Measurements from ENCODE around the gene SPATA9.
A peak's percentile ranks its signal among the peaks of the same experiment; 100 is the strongest.

SPATA9 gene, protein sequence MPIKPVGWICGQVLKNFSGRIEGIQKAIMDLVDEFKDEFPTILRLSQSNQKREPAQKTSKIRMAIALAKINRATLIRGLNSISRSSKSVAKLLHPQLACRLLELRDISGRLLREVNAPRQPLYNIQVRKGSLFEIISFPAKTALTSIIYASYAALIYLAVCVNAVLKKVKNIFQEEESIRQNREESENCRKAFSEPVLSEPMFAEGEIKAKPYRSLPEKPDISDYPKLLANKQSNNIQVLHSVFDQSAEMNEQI

DNA sequence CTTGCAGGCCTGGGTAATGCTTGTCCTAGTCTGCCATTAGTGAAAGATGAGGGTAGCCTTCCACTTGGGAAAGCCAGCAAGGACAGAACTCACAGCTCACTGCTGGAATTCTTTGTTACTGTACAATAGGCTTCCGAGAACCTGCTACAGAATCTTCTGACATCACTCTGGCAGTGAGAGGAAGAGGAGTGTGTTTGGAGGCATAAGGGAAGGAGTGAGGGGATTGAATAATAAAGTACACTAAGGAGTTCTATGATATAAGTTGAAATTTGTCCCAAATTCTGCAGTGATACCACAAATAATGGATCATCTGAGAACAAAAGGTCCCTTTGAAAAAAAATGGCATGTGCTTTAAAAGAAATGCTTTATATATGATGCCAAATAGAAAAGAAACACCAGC, at the start of gene SPATA9:
SPATA9 (minus strand) TSS at position 101 of the 400 bp plus-strand sequence. CDS start 137 bp downstream, outside the sequence.
- no peak for DNase-seq (ENCODE audit: low spot score)

DNA sequence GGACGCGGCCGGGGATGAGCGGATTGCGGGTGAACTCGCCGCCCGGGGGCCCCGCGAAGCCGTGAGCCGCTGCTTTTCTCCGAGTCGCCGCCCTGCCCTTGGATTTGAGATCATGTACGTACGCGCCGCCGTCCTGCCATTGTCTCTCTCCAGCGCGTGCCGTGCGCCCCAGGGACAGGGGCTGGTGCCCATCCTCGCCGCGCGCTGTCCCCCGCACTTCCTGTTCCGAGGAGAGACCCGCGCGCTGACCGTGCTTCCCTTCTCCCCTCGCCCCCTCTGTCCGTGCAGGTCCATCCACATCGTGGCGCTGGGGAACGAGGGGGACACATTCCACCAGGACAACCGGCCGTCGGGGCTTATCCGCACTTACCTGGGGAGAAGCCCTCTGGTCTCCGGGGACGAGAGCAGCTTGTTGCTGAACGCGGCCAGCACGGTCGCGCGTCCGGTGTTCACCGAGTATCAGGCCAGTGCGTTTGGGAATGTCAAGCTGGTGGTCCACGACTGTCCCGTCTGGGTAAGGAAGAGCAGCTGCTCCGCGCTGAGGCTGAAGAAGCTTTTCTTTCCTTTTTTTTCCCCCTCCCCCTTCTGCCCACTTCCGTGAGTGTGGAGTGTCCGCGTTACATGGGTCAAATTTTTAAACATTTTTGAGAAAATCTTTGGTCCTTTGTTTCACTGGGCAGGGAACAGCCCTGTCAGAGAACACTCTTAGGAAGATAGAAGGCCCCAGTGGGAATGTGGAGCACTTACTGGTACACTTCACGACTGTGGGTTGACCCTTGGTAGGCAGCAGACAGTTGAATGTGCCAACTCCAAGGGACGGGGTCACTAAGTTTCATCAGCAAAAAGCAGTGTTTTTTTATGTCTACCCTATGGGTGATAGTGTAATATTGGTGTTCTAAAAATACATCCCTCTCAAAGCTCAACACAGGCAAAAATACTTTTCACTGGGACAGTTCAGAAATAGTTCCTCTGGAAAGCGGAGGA, 49.1 kb upstream of the SPATA9 start:
- DNase-seq (ENCODE audit: low spot score), result no peak

- DNase-seq (ENCODE audit: low spot score), result peak; percentile 88
These were observed 48.2 kb upstream of the SPATA9 start, which contains the start of gene RHOBTB3 for GRCh38 chr5:95730730-95731570. Gene RHOBTB3 (plus strand): TSS chr5:95731336. CDS start chr5:95731683, 347 bp downstream.

DNA sequence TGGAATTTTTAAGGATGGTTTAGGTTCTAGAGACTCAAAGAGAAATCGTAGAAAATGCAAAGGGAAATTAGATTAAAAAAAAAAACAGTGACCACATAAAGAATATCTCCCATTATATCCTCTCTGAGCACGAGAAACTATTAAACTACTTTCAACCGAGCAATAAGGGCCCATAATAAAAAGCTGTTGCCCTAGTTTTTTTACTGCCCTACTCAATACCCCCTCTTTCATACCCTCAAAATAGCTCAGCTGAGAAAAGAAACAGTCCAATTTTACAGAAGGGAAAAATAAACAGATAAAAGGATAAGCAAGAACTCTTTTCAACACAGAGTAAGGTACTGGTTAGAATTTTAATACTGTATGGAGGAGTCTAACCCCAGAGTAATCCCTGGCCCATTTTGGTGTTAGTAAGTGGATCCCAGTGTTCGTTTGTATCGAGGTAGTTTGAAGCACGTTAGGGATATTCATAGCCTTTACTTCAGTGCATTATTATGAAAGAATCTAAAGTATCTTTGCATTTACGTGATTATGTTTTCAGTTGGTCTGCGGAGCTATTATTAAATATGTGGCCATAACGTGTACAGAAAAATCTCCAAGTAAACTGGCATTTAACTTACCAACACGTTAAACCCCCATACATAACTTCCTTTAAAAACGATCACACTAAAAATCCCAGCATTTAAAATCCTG, 47.4 kb upstream of the SPATA9 start:
- DNase-seq (ENCODE audit: low spot score), result no peak

GRCh38 chr5:95729115-95730010, 46.6 kb upstream of the SPATA9 start:
- DNase-seq (ENCODE audit: low spot score), result no peak

- no peak for DNase-seq (ENCODE audit: low spot score)
These were observed 45.8 kb upstream of the SPATA9 start for GRCh38 chr5:95728494-95729114.

DNA sequence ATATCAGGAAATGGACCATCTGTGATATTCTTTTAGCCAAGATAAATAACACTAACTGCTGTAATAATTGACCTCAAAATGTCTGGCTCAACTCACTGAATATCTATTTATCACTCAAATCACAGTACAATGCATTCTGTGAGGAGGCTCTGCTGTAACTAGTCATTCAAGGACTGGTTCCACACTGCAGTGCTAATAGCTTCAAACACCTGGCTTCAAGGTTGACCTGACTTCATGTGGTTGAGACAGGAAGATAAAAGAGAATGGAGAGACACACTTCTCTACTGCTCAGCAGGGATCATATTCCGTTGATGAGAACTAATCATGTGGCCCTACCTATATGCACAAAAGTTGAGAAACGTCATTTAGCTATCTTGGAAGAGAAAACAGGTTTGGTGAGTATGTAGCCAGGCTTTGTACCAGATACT, 45.0 kb upstream of the SPATA9 start:
- DNase-seq (ENCODE audit: low spot score), result no peak

DNA sequence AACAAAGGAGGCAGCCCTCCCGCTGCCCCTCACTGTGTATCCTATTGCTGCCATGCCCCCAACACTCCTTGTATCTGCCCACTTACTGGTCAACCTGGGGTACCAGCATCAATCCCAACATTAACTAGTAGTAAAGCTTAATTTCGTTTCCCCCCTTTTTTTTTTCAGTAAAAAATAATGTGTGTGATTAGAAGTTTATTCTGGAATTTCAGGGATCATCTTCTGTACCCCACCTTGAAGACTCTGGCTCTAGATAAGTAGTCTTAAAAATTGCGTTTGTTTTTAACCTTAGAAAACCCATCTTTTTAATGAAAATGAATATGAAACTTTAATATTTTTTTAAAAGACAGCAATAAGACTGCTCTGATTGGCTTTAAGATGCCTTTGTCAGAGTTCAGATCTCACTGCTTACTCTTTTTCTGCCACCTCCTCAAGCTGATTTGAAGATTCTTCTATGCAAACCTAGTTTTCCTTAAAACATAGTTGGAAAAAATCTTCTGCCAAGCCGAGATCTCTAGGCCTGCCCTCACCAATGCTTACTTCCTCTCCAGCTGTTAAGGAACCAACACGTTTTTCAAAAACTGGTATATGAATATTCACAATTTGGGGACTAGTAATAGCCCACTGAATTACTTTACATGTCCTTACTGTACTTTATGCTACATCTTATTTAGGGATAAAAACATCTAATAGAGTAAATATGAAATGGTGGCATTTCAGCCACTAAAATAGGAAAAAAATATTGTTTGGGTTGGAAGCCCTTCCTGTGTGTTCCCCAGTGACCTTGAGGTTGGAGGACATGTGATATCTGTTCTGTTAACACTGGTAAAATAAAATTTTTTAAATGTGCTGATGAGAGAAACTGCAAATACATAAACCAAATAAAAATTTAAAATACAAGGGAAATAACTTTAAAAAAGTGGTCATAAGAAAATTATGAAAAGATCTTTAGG, 44.3 kb upstream of the SPATA9 start:
- no peak for DNase-seq (ENCODE audit: low spot score)

GRCh38 chr5:95725937-95726810, 43.4 kb upstream of the SPATA9 start:
- DNase-seq (ENCODE audit: low spot score), result no peak

DNA sequence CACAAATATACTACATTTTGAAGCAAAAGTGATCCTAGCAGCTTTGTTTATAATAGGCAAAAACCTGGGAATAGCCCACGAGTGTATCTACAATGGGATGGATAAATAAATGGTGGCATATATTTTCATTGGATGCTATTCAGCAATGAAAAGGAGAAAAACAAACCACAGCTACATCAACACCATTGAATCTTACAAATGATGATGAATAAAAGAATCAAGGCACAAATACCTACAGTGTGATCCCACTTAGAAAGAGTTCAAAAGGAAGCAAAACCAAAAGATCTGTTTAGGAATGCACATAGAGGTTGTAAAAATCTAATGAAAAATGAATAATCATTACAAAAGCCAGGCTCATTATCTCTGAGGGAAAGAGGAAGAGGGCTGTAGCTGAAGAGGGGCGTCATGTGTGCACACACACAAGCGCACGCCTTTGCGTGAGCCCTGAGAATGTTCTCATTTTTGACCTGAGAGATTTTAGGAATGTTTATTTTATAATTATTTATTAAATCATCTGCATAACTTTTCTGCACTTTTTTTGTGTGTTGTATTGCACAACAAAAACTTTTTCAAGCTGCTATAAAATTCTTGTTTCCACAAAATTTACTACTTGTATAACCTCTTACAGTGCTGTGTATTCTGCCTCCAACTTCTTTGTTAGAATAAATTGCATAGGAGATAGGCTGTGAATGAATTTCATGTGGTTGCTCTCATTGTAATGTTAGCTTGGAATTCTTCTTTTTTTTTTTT, 42.5 kb upstream of the SPATA9 start:
- DNase-seq (ENCODE audit: low spot score), result no peak

DNA sequence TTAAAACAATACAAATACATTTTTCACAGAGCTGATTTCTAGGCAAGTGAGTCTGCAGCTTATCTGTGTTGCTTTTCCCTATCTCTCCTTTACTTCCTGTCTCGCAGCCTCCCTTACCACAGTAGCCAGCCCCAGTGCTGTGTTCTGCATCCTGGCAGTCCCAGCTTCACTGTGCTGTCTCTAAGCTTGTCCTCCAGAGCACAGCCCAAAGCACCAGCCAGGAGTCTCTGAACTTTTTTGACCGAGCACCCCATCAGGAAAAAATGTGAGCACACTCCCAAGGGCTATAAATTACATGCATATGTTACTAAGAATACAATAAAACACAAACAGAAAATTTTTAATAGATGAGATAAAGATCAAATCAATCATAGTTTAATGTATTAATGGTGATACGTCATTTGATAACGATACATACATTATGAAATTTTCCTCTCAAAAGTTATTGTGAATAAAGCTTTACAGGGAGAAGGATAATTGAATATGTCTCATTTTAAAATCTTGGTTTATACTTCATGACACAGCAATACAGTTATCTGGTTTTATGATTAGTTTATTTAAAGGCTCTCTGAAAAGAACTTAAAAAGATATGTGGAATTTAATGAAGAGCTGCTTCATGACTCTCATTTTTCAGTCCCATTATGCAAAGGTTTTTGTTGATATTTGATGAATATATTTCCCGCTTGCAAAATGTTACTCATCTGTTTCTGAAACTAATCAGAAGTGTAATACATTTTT, 41.0 kb upstream of the SPATA9 start:
- no peak for DNase-seq (ENCODE audit: low spot score)

- no peak for DNase-seq (ENCODE audit: low spot score)
These were observed 38.9 kb upstream of the SPATA9 start for GRCh38 chr5:95721582-95722295.

GRCh38 chr5:95720094-95720786, 37.4 kb upstream of the SPATA9 start:
- no peak for DNase-seq (ENCODE audit: low spot score)

GRCh38 chr5:95718738-95719137, 35.9 kb upstream of the SPATA9 start:
- no peak for DNase-seq (ENCODE audit: low spot score)

DNA sequence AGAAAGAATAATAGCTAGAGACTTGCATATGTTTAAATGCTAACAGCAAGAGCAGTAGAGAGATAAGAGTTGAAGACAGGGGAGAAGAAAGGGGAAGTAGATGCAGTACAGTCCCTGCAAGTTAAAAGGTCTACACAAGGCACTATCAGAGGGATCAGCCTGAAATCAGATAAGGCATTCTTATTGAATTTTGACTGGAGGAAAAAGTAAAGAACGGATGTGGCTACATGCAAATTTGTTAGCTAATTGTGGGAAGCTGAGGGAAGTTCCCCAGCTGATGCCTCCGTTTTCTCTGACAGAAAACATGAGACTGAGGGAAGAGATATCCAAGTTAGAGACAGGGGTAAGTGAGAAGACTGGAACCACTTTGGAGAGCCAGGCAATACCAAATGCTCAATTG, 35.4 kb upstream of the SPATA9 start:
- DNase-seq (ENCODE audit: low spot score), result no peak
